ENCODE measurements around the gene EYA2. TPM values are rescaled to one million over a fixed set of nuclear protein-coding genes. Genes with fewer than 3 reads are reported as not detected.

EYA2 gene
- total RNA-seq, 1 experiment from 2014 or later, result 0.74 TPM

DNA sequence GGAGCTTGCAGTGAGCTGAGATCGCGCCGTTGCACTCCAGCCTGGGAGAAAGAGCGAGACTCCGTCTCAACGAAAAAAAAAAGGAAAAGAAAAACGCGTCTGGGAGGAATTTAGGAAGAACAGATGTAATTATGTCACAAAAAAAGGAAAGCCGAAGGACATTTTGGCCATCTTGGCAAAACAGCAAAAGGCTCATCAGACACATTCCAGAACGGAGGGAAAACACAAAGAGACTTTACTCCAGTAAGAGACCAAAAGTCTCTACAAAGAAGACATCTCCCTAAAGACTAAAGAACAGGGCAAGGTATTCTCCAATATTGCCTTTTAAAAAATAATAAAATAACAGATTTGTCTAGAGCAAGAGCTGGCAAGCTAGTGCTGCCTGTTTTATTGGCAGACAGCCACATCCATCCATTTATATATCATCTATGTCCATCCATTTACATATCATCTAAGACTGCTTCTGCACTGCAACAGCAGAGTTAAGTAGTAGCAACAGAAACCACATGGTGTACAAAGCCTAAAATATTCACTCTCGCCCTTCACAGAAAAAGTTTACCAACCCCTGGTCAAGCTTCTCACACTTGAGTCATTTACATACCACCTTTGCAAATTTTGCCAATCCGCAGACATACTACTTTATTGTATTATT lies 328.0 kb downstream of the EYA2 start:
- H3K36me3 Mint-ChIP-seq (ENCODE audit: insufficient read depth in 1 of 3, low read depth in 3 of 3), result peaks cover 67 to 91% (median 84%) of the 10 kb centered on the region in 3 experiments

More for the DNA sequence above, 328.0 kb downstream of the EYA2 start:
- no peak overlapping the region for H3T11ph ChIP-seq (ENCODE audit: low read length)
- no CpG with 5 or more reads among the region's 12 CpGs for WGBS (ENCODE audit: extremely low coverage, insufficient read length, low lambda C conversion rate)
- no peak overlapping the region for H4K91ac ChIP-seq (ENCODE audit: insufficient read length, low read depth, low read length)
- no peak for TF ChIP-seq CTCF (conservative IDR thresholded peaks at IDR 0.05)
- no peak overlapping the region for H3K9ac ChIP-seq (ENCODE audit: extremely low read depth, insufficient read length, low read length)
- H4K5ac ChIP-seq (ENCODE audit: insufficient read length, low read depth, low read length), result no peak overlapping the region
- Mint-ChIP-seq H3K9me3 (no peaks in the 10 kb centered on the region), H3K27ac (peak overlapping the region in 2 of 3 experiments; percentile 63 to 87; a peak in 4 of 7 replicates), H3K4me3 (no peak overlapping the region), H3K4me1 (peaks cover 0 to 6% of the 10 kb centered on the region in 2 experiments; a peak in 1 of 4 replicates), H3K27me3 (ENCODE audit: low read depth) (no peaks in the 10 kb centered on the region; the same call in 1 of the 2 replicates)
- H3K18ac ChIP-seq (ENCODE audit: insufficient read length, low read depth, low read length), result no peak overlapping the region
- no peak overlapping the region for H3K56ac ChIP-seq (ENCODE audit: insufficient read length, low read depth, low read length)
- no peaks in the 10 kb centered on the region for H3K27me3 ChIP-seq (ENCODE audit: insufficient read depth, low read length)
- H3K4me1 ChIP-seq (ENCODE audit: insufficient read depth, low read length), result no peaks in the 10 kb centered on the region
- H4K20me1 ChIP-seq (ENCODE audit: control insufficient read depth, insufficient read depth, insufficient read length), result no peaks in the 10 kb centered on the region
- H3K23me2 ChIP-seq (ENCODE audit: insufficient read length, low read depth, low read length, poor library complexity, severe bottlenecking), result no peaks in the 10 kb centered on the region
- peaks cover 2% of the 10 kb centered on the region; the same call in 1 of the 2 replicates for H3K79me2 ChIP-seq (ENCODE audit: insufficient read depth, low read length)
- H2BK12ac ChIP-seq (ENCODE audit: insufficient read length, low read depth, low read length), result no peak overlapping the region
- no peak overlapping the region for H4K8ac ChIP-seq (replicated peaks; ENCODE audit: insufficient read length, low read depth, low read length)
- H2BK120ac ChIP-seq (ENCODE audit: low read depth, low read length, poor library complexity, severe bottlenecking), result no peak overlapping the region
- H2BK15ac ChIP-seq (ENCODE audit: low read depth, low read length), result no peak overlapping the region
- H3K4ac ChIP-seq (ENCODE audit: low read depth, low read length), result no peak overlapping the region
- no peak overlapping the region for H3K14ac ChIP-seq (ENCODE audit: insufficient read depth, low read length)
- DNase-seq, result no peak
- H2BK20ac ChIP-seq (ENCODE audit: low read depth, low read length, poor library complexity, severe bottlenecking), result no peak overlapping the region
- no peak overlapping the region for H3K4me2 ChIP-seq (ENCODE audit: insufficient read depth, insufficient read length, low read length)
- H3K9me3 ChIP-seq (ENCODE audit: control insufficient read depth, low read depth, low read length), result no peaks in the 10 kb centered on the region
- no peak overlapping the region for H3K27ac ChIP-seq (ENCODE audit: insufficient read length, low read depth, low read length)
- H2AK5ac ChIP-seq (ENCODE audit: insufficient read length, low read length), result no peak overlapping the region
- H2BK5ac ChIP-seq (ENCODE audit: insufficient read length, low read length), result no peak overlapping the region
- H3K79me1 ChIP-seq (ENCODE audit: insufficient read depth, low read depth, low read length, poor library complexity, severe bottlenecking), result peaks cover 4% of the 10 kb centered on the region
- H2AFZ ChIP-seq (ENCODE audit: low read length), result no peak overlapping the region
- H3K23ac ChIP-seq (ENCODE audit: insufficient read length, low read depth, low read length), result no peak overlapping the region
